ENCODE measurements around the gene STK11.

Gene STK11

DNA sequence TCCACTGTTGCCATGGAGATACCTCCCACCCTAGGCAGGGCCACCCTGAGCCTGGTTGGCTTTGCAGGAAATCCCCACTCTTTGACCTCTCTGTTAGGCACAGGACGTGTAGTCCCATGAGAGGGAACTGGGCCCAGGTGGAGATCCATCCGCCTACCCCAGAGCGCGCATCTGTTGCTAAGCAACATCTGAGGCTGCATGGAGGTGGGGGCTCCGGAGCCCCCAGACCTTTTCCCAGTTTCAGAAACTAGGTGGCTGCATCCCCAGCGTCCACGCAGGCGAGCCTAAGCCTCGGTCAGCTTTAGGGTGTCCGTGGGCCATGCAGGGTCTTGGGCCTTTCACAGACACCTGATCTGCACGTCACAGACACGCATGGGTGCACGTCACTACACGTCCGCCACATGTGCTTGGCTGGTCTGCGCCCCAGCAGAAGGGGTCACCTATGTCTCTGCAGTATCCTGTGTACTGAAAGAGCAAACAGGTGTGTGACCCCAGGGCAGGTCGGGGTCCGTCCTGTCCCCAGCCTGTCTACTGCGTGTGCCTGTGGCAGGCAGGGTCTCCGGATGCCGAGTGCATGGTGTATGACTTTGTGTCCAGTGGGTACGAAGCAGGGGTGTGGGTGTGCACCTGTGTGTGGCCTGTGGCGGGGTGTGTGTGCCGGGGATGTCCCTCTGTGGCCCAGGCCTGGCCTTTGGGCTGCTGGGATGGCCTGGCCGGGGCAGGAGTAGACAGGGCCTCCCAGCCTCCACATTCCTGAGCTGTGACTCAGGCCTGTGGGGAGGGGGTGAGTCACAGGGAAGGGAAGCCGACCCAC is 59.4 kb downstream of the STK11 start:
- TF ChIP-seq, protein P1, sequence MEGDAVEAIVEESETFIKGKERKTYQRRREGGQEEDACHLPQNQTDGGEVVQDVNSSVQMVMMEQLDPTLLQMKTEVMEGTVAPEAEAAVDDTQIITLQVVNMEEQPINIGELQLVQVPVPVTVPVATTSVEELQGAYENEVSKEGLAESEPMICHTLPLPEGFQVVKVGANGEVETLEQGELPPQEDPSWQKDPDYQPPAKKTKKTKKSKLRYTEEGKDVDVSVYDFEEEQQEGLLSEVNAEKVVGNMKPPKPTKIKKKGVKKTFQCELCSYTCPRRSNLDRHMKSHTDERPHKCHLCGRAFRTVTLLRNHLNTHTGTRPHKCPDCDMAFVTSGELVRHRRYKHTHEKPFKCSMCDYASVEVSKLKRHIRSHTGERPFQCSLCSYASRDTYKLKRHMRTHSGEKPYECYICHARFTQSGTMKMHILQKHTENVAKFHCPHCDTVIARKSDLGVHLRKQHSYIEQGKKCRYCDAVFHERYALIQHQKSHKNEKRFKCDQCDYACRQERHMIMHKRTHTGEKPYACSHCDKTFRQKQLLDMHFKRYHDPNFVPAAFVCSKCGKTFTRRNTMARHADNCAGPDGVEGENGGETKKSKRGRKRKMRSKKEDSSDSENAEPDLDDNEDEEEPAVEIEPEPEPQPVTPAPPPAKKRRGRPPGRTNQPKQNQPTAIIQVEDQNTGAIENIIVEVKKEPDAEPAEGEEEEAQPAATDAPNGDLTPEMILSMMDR (conservative IDR thresholded peaks at IDR 0.05; ENCODE audit: low read depth, low read length): no peak
- peak; percentile 84 for DNase-seq (ENCODE audit: low read depth)
- H3K4me3 ChIP-seq (ENCODE audit: low read depth, low read length): no peak overlapping the region

DNA sequence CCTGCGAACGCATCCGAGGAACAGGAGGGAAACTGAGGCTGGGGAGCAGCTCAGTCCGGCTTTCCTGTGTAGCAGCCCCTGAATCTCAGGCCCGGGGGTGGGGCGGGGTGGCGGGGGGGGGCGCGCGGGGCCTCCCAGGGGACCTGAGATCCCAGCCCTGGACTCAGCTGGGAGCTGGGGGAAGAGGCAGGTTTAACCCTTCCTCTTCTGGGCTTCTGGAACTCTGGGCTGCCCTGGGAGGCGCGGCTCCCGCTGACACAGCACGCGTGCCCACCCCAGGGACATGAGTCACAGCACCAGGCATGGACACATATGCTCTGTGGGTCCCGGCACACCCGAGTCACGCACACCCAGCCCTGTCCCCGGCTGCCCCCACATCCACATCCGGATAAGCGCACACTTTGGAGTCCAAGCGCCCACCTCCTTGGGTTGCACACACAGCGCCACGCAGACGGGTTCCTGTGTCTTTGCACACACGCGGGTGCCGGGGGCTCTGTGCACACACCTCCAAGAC is 60.1 kb downstream of the STK11 start:
- peak; percentile 35 for DNase-seq (ENCODE audit: low read depth)
- H3K4me3 ChIP-seq (ENCODE audit: low read depth, low read length): peak overlapping the region; percentile 56
- TF ChIP-seq, protein P1 (conservative IDR thresholded peaks at IDR 0.05; ENCODE audit: low read depth, low read length): no peak

DNA sequence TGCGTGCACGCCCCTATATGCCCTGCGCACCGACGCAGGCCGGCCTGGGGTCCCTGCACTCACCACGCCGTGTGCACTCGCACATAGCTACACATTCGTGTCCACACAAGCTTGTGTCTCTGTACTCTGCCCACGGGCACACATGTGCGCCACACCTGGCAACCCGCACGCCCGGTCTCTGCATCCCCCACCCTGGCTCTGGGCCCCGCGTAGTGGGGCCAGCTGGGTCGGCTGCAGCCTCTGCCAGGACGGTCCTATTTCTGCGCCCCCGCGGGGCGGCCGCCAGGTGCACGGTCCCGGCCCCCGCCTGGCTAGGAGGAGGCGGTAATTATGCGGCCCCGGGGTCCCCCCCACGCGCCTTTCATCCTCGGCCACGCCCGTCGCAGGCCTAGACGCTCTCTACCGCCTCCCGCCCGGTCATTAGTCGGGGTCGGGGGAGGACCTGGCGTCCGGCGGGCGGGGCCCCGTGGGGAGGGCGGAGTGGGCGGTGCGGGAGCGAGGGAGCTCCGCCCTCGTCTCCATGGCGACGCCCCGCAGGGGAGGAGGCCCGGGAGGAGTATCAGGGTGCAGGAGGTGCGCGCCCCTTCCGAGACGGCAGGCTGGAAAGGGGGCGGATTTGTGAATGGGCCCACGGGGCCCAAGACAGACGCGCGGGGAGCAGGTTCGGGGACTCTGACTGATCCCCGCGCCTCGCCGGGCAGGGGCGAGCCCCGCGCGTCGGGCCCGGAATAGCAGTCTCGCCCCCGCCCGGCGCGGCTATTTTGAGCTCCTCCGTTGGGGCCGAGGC is 60.7 kb downstream of the STK11 start:
- DNase-seq (ENCODE audit: low read depth): peak; percentile 80
- H3K4me3 ChIP-seq (ENCODE audit: low read depth, low read length): peak overlapping the region; percentile 56
- TF ChIP-seq, protein P1 (conservative IDR thresholded peaks at IDR 0.05; ENCODE audit: low read depth, low read length): no peak

DNA sequence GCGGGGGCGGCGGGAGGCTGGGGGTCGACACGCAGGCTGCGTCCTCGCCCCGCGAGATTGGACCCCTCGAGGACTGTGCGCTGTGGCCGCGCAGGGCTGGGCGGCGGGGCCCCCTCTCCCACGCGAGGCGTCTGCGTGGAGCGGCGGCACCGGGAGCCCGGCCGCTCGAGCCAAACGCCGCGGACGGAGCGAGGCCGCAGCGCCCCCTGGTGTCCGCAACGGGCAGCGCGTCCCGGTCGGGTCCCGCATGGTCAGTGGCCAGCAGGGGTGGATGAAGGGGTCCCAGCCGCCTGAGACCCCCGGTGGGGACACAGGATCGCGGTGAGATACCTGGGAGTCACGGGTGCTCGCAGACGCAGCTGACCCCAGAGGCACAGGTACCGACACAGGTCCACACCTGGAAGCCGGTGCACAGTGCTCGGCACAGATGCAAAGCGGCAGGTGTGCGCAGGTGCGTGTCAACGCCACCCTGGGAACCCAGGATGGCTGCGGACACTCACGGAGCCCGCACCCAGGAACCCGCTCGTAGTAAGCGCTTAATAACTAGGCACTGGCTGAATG is 61.4 kb downstream of the STK11 start:
- H3K4me3 ChIP-seq (ENCODE audit: low read depth, low read length): peak overlapping the region; percentile 56
- peak; percentile 54 for DNase-seq (ENCODE audit: low read depth)
- TF ChIP-seq, protein P1 (conservative IDR thresholded peaks at IDR 0.05; ENCODE audit: low read depth, low read length): peak; percentile 71

DNA sequence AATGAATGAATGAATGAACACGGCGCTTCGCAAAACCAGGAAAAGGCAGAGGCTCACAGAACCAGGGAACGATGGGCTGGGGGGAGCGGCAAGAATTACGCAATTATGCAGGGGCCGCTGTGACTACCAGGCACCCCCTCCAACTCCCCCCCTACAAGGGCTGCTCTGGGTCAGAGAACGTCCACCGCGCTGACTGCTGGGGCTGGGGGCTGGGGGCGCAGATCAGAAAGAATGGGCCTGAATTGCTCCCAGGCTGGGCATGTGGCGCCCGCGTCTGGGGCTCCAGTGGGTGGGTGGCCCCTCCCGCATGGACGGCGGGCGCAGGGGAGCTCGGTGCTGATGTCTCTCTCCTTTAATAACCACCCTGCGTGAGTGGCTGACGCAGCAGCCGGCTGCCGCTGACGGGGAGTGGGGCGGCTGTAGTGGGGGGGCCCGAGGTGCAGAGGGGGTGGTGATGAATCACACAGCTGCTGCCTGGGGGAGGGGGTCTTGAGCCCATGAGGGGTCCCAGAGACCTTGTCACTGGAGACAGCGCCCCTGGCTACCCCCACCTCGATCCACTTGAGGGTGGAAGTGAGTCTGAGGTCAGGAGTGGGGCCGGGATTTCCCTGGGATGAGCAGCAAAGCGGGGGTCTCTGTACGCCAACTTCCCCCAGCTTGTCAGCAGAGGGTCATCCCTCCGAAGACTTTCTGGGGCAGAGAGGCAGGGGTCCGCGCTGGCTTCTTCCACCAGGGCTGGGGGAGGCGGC is 62.1 kb downstream of the STK11 start:
- peak; percentile 31 for DNase-seq (ENCODE audit: low read depth)

More for the DNA sequence above, 62.1 kb downstream of the STK11 start:
- TF ChIP-seq, protein P1 (conservative IDR thresholded peaks at IDR 0.05; ENCODE audit: low read depth, low read length): no peak
- H3K4me3 ChIP-seq (ENCODE audit: low read depth, low read length): peak overlapping the region; percentile 17
